ENCODE data around the gene LANCL3.

DNA sequence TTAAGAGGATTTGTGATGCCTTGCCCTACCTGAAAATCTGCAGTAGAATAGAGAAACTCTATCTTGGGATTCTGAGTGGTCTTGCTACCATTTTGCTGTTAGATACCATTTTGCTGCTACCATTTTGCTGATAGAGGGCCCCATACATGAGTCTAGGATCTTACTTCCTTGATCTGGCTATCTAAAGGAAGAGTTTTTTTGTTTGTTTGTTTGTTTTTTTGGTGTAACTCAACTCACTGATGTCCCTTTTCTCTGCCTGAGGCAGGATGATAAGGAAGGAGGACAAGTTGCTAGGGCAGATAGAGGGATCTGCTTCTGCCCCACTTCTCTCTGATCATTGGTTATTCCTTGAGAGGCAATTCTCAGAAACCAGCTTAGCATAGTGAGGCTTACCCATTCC lies 145.1 kb downstream of the LANCL3 start:
- no peak for TF ChIP-seq CTCF (IDR thresholded peaks at IDR 0.05; ENCODE audit: insufficient read depth, low read length, poor library complexity, severe bottlenecking)
- no peak for TF ChIP-seq EZH2phosphoT487 (conservative IDR thresholded peaks at IDR 0.05; ENCODE audit: low read length)

Measured in SU-DHL-6 (cell line).